Activated B cell treated with CpG ODN at 0.5 μM for 24 hours (primary cell): ENCODE data around the gene LRRC4C. TPM values are rescaled to one million over a fixed set of nuclear protein-coding genes. Genes with fewer than 3 reads are reported as not detected.

Source experiments
- ATAC-seq: fragments of 200-7000 bp; cut with Tn5 transposase; one replicate; pipeline ENCODE4 v1.10.0; 2021; ENCODE audit warnings: low read depth, mild to moderate bottlenecking, moderate library complexity
- CTCF ChIA-PET: fragments of 350-600 bp; sonication (Branson Sonifier 250); formaldehyde crosslinking; loops from one replicate; lab custom pipeline; 2021; ENCODE audit warnings: antibody characterized with exemption; lab: Charles Lee
- POLR2A ChIA-PET: fragments of 350-600 bp; sonication (Branson Sonifier 250); formaldehyde crosslinking; loops from one replicate; lab custom pipeline; 2021; ENCODE audit warnings: antibody characterized with exemption; lab: Charles Lee
- DNase-seq: peaks from one replicate; pipeline ENCODE4 v3.0.0; 2022
- H3K27ac Mint-ChIP-seq: one replicate; pipeline ENCODE4 v1.8.0; 2020; ENCODE audit warnings: mixed read lengths
- H3K27me3 Mint-ChIP-seq: one replicate; pipeline ENCODE4 v1.8.0; 2021; ENCODE audit warnings: mixed read lengths
- H3K36me3 Mint-ChIP-seq: one replicate; pipeline ENCODE4 v1.8.0; 2021; ENCODE audit warnings: low read depth, mixed read lengths
- H3K4me1 Mint-ChIP-seq: one replicate; pipeline ENCODE4 v1.8.0; 2021; ENCODE audit warnings: mixed read lengths
- H3K4me3 Mint-ChIP-seq: one replicate; pipeline ENCODE4 v1.8.0; 2020; ENCODE audit warnings: mild to moderate bottlenecking, mixed read lengths
- H3K9me3 Mint-ChIP-seq: one replicate; pipeline ENCODE4 v1.8.0; 2020; ENCODE audit warnings: mixed read lengths
- CTCF ChIP-seq: fragments of 200-600 bp; IDR thresholded peaks from one replicate; pipeline ENCODE4 v1.8.0; 2022; ENCODE audit warnings: antibody characterized with exemption, mild to moderate bottlenecking
- intact Hi-C: fragments of 100-400 bp; cut with micrococcal nuclease; formaldehyde crosslinking; loops from one replicate; pipeline ENCODE4 v1.15.1; 2024
- total RNA-seq: library from RNA; stranded (reverse); gene quantifications from 2 replicates; pipeline ENCODE4 v1.2.3, GENCODE V29; 2022

LRRC4C gene
- total RNA-seq, 1 donor from 2014 or later = not detected

- POLR2A ChIA-PET = no interaction called here
Measured at GRCh38 chr11:41306431-41306830, 153.0 kb downstream of the LRRC4C start.

GRCh38 chr11:41301023-41301422 lies 158.4 kb downstream of the LRRC4C start:
- DNase-seq (no peak), ATAC-seq (no peak)
- Mint-ChIP-seq H3K4me3 (no peak overlapping the region), H3K4me1 (peaks cover under 1% of the 10 kb centered on the region), H3K27me3 (no peaks in the 10 kb centered on the region), H3K36me3 (no peaks in the 10 kb centered on the region), H3K9me3 (no peaks in the 10 kb centered on the region), H3K27ac (no peak overlapping the region)
- intact Hi-C loops = no loop called here
- CTCF ChIA-PET = no interaction called here
- no peak for TF ChIP-seq CTCF
- POLR2A ChIA-PET = no interaction called here

More at GRCh38 chr11:41306431-41306830, 153.0 kb downstream of the LRRC4C start:
- Mint-ChIP-seq H3K27me3 (no peaks in the 10 kb centered on the region), H3K4me3 (peak overlapping the region; percentile 29), H3K9me3 (peaks cover 1% of the 10 kb centered on the region), H3K27ac (peak overlapping the region; percentile 72), H3K4me1 (peaks cover 37% of the 10 kb centered on the region), H3K36me3 (no peaks in the 10 kb centered on the region)
- intact Hi-C loops = loop anchor here (5.0 kb wide), 1 partner anchor 111 kb away; no protein-coding TSS in a partner anchor
- ATAC-seq = peak; percentile 49
- TF ChIP-seq CTCF = no peak
- CTCF ChIA-PET = no interaction called here
- DNase-seq = no peak

DNA sequence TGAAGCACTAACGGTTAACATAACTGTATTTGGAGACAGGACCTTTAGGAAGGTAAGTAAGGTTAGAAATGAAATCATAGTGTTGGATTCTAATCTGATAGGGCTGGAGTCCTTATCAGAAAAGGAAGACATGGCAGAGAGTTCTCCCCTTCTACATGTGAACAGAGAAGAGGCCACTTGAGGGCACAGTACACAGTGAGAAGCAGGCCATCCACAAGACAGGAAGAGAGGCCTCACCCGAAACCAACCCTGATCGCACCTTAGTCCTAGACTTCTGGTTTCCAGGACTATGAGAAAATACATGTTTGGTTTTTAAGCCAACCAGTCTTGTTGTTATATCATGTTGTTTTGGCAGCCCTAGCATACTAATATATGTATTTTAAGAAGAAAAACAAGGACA lies 170.0 kb downstream of the LRRC4C start:
- CTCF ChIA-PET = no interaction called here
- peak overlapping the region; percentile 16 for H3K27ac Mint-ChIP-seq
- POLR2A ChIA-PET = no interaction called here
- TF ChIP-seq CTCF = no peak
- no peak overlapping the region for H3K4me3 Mint-ChIP-seq
- DNase-seq = no peak
- H3K4me1 Mint-ChIP-seq = peaks cover 3% of the 10 kb centered on the region
- ATAC-seq = no peak
- H3K9me3 Mint-ChIP-seq = peaks cover 2% of the 10 kb centered on the region
- intact Hi-C loops = loop anchor here (5.0 kb wide), 1 partner anchor 143 kb away; no protein-coding TSS in a partner anchor
- no peaks in the 10 kb centered on the region for H3K27me3 Mint-ChIP-seq
- no peaks in the 10 kb centered on the region for H3K36me3 Mint-ChIP-seq

DNA sequence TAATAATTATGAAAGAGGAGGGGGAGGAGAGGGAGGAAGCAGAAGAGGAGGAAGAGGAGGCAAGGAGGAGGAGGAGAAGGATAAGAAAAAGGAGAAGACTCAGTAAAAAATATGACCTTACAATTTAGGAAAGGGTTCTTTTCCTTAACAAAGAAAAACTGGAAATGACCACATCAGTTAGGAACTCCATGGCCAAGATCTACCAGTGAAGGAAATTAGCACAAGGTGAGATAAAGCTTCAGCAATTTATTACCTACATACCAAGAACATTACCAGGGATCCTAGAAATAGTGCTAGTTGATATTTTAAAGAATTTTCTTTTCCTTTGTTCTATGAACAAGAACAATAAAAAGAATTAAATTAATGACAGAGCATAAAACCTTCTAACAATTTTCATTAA lies 172.7 kb downstream of the LRRC4C start:
- Mint-ChIP-seq H3K27ac (no peak overlapping the region), H3K36me3 (no peaks in the 10 kb centered on the region), H3K9me3 (peaks cover 2% of the 10 kb centered on the region), H3K4me3 (no peak overlapping the region), H3K4me1 (peaks cover 3% of the 10 kb centered on the region), H3K27me3 (no peaks in the 10 kb centered on the region)
- POLR2A ChIA-PET = no interaction called here
- no peak for TF ChIP-seq CTCF
- DNase-seq (no peak), ATAC-seq (no peak)
- CTCF ChIA-PET = no interaction called here
- intact Hi-C loops = loop anchor here (5.0 kb wide), 1 partner anchor 146 kb away; no protein-coding TSS in a partner anchor

GRCh38 chr11:41284354-41284753 lies 175.1 kb downstream of the LRRC4C start:
- TF ChIP-seq CTCF = no peak
- Mint-ChIP-seq H3K9me3 (no peaks in the 10 kb centered on the region), H3K27ac (no peak overlapping the region), H3K4me1 (no peaks in the 10 kb centered on the region), H3K36me3 (no peaks in the 10 kb centered on the region), H3K27me3 (no peaks in the 10 kb centered on the region), H3K4me3 (no peak overlapping the region)
- ChIA-PET POLR2A (no interaction called here), CTCF (no interaction called here)
- no peak for DNase-seq
- no peak for ATAC-seq
- intact Hi-C loops = no loop called here
